ENCODE results near the gene PCSK6.

DNA sequence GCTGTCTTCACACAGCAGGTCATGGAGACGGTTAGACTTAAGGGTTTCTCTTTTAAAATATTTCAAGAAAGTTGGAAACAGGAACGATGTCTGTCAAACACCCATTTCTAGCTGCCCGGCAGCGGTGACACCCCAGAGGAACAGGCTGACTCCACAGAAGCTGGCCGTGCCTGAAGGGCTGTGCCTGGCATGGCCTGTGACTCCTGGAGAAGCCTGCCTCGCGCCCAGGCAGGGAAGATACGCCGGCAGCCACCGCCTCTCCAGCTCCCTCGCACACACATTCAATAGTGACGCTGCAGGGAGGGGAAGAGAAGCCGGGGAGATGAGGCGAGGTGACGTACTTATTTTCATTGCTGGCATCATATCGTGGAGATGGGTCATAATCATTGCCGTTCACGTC, 59.9 kb downstream of the PCSK6 start:
- no peak for TF ChIP-seq CTCF (IDR thresholded peaks at IDR 0.05)
- no peak for TF ChIP-seq POLR2A (IDR thresholded peaks at IDR 0.05)

Measured in uterus (tissue), 2 donors.